HepG2 (cell line): ENCODE measurements around the gene NIPAL3.
"Not testable (repeated sequence)": the region's sequence is repeated elsewhere in the genome, so short reads cannot be mapped to it uniquely, and the experiment has no call there.

Source experiments
- EP300 ChIP-seq, 3 experiments: sonication (generic) in 1 of 3; formaldehyde crosslinking in 1 of 3; IDR thresholded peaks; 2 replicates each; pipeline versions ENCODE4 v1.5.1 to v1.6.1; 2011 to 2020; ENCODE audit warnings: low read depth in 2 of 3, low read length in 2 of 3, borderline replicate concordance in 1 of 3, improper control_type of control experiment in 1 of 3, mild to moderate bottlenecking in 1 of 3, missing genetic modification reagents in 1 of 3, moderate library complexity in 1 of 3
- HMGA1 ChIP-seq: sonication (generic); formaldehyde crosslinking; conservative IDR thresholded peaks from 2 replicates; pipeline ENCODE4 v1.4.0; 2020; ENCODE audit warnings: missing genetic modification reagents
- MED1 ChIP-seq: sonication (generic); formaldehyde crosslinking; IDR thresholded peaks from 2 replicates; pipeline ENCODE4 v1.4.0; 2020; ENCODE audit warnings: missing genetic modification reagents
- MYC ChIP-seq: sonication (generic); formaldehyde crosslinking; IDR thresholded peaks from 2 replicates; pipeline ENCODE4 v1.9.0; 2021; ENCODE audit warnings: missing genetic modification reagents, borderline replicate concordance
- POLR2A ChIP-seq, 2 experiments: IDR thresholded peaks; 2 replicates each; pipeline ENCODE4 v1.6.1; 2011; ENCODE audit warnings: low read depth in 2 of 2, low read length in 2 of 2, mild to moderate bottlenecking in 1 of 2, moderate library complexity in 1 of 2; ENCODE audit not compliant: insufficient read depth in 1 of 2
- PRDM15 ChIP-seq: sonication (generic); formaldehyde crosslinking; IDR thresholded peaks from 2 replicates; pipeline ENCODE4 v1.4.0; 2020; ENCODE audit warnings: missing genetic modification reagents
- RFXANK ChIP-seq: IDR thresholded peaks from 2 replicates; pipeline ENCODE4 v1.6.1; 2016
- YY1 ChIP-seq: IDR thresholded peaks from 2 replicates; pipeline ENCODE4 v1.6.1; 2011; ENCODE audit warnings: low read length, low read depth, moderate library complexity, mild to moderate bottlenecking; ENCODE audit not compliant: insufficient read depth, insufficient replicate concordance
- ZNF296 ChIP-seq: sonication (generic); formaldehyde crosslinking; conservative IDR thresholded peaks from 2 replicates; pipeline ENCODE4 v1.5.0; 2020; ENCODE audit warnings: mild to moderate bottlenecking, missing genetic modification reagents
- ZNF414 ChIP-seq: sonication (generic); formaldehyde crosslinking; IDR thresholded peaks from 2 replicates; pipeline ENCODE4 v1.5.0; 2020; ENCODE audit warnings: missing genetic modification reagents
- ZSCAN29 ChIP-seq: sonication (generic); formaldehyde crosslinking; conservative IDR thresholded peaks from 2 replicates; pipeline ENCODE4 v1.4.0; 2020; ENCODE audit warnings: mild to moderate bottlenecking, missing genetic modification reagents
- TF ChIP-seq, protein P1 (sequence below): IDR thresholded peaks from 2 replicates; pipeline ENCODE4 v1.6.1; 2012; ENCODE audit warnings: inconsistent platforms
- TF ChIP-seq, protein P2 (sequence below): sonication (generic); formaldehyde crosslinking; IDR thresholded peaks from 2 replicates; pipeline ENCODE4 v1.4.0; 2020; ENCODE audit warnings: missing genetic modification reagents, borderline replicate concordance

DNA sequence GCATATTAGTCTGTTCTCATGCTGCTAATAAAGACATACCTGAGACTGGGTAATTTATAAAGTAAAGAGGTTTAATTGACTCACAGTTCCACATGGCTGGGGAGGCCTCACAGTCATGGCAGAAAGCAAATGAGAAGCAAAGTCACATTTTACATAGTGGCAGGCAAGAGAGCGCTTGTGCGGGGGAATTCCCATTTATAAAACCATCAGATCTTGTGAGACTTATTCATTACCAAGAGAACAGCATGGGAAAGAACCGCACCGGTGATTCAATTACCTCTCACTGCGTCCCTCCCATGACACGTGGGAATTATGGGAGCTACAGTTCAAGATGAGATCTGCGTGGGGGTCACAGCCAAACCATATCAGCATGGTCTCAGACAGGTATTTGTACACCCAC lies 72.6 kb downstream of the NIPAL3 start:
- TF ChIP-seq EP300 (IDR thresholded peaks at IDR 0.05; ENCODE audit: low read depth in 2 of 2, low read length in 2 of 2); EP300 (CRISPR knock-in tag; IDR thresholded peaks at IDR 0.05; ENCODE audit: borderline replicate concordance); ZSCAN29 (CRISPR knock-in tag); HMGA1; RFXANK; MYC (CRISPR knock-in tag); PRDM15 (CRISPR knock-in tag); YY1; POLR2A (IDR thresholded peaks at IDR 0.05; ENCODE audit: insufficient read depth in 1 of 2, low read depth in 2 of 2, low read length in 2 of 2); MED1; ZNF296; ZNF414 (CRISPR knock-in tag): not testable (repeated sequence)
- TF ChIP-seq, protein P1, sequence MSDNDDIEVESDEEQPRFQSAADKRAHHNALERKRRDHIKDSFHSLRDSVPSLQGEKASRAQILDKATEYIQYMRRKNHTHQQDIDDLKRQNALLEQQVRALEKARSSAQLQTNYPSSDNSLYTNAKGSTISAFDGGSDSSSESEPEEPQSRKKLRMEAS = not testable (repeated sequence)
- TF ChIP-seq, protein P2, sequence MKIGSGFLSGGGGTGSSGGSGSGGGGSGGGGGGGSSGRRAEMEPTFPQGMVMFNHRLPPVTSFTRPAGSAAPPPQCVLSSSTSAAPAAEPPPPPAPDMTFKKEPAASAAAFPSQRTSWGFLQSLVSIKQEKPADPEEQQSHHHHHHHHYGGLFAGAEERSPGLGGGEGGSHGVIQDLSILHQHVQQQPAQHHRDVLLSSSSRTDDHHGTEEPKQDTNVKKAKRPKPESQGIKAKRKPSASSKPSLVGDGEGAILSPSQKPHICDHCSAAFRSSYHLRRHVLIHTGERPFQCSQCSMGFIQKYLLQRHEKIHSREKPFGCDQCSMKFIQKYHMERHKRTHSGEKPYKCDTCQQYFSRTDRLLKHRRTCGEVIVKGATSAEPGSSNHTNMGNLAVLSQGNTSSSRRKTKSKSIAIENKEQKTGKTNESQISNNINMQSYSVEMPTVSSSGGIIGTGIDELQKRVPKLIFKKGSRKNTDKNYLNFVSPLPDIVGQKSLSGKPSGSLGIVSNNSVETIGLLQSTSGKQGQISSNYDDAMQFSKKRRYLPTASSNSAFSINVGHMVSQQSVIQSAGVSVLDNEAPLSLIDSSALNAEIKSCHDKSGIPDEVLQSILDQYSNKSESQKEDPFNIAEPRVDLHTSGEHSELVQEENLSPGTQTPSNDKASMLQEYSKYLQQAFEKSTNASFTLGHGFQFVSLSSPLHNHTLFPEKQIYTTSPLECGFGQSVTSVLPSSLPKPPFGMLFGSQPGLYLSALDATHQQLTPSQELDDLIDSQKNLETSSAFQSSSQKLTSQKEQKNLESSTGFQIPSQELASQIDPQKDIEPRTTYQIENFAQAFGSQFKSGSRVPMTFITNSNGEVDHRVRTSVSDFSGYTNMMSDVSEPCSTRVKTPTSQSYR (CRISPR knock-in tag) = not testable (repeated sequence)
